SKM-1 treated with dmso at 0.1 percent for 144 hours (cell line): ENCODE results near the gene CYB5RL.
"Not testable (repeated sequence)": the region's sequence is repeated elsewhere in the genome, so short reads cannot be mapped to it uniquely, and the experiment has no call there.

Experiments
- DNase-seq: peaks from one replicate; lab custom pipeline; 2025; ENCODE audit not compliant: unreplicated experiment; lab: John Stamatoyannopoulos, UW

The CYB5RL gene, protein sequence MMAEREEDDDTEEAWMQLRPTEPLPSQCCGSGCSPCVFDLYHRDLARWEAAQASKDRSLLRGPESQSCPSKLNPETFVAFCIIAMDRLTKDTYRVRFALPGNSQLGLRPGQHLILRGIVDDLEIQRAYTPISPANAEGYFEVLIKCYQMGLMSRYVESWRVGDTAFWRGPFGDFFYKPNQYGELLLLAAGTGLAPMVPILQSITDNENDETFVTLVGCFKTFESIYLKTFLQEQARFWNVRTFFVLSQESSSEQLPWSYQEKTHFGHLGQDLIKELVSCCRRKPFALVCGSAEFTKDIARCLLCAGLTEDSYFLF

GRCh38 chr1:54199765-54200518 lies at the start of gene CYB5RL, which contains the start of gene MRPL37:
CYB5RL (minus strand) TSS chr1:54200030; CDS start chr1:54195616, 4,414 bp downstream.
MRPL37 (plus strand) TSS chr1:54200167; CDS start chr1:54200244, 77 bp downstream.
- peak; percentile 97 for DNase-seq

DNA sequence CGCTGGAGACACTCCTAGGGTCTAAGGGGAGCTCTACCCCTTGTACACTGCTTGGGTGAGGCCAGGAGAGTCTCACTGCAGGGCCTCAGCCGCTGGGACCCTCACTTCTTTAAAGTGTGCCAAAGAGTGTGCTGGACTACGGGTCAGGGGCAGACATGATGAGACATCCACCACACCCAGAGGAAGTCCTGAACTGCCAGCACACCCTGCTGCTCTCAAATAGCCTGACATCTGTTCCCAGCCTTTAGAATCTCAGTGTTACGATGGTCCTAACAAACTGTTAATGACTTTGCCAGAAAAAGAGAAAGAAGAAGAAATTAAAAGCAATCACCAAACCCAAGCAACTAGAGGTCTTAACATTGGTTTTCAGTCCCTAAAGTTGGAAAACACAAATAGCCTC lies 49.1 kb upstream of the CYB5RL start:
- no peak for DNase-seq

DNA sequence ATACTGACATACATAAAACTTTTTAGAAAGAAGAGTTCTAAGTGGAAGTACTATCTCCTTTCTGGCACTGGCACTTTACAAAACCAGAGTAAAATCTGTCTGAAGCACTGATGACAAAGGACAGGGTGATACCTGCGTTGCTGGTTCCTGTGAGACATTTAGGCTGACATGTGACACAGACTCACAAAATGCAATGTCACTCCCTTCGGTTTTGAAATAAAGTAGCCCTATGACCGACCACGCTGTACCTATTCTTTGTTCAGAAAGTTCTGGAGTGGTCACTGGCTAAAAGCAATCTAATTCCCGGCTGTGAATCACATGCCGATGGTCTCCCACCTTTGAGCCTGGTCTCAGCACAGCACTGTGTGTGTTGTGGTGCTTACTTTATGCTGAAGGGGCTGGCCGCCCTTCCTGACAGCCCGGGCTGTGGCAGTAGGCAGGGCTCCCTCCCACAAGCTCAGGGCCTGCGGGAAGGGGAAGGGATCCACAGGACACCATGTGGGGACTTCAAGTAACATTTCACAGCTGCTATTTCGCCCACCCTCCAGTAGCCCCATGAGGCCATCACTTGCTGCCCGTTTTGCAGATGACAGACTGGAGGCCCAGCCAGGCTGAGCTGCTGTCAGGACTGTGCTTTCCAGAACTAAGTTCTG lies 48.2 kb upstream of the CYB5RL start:
- DNase-seq = no peak

DNA sequence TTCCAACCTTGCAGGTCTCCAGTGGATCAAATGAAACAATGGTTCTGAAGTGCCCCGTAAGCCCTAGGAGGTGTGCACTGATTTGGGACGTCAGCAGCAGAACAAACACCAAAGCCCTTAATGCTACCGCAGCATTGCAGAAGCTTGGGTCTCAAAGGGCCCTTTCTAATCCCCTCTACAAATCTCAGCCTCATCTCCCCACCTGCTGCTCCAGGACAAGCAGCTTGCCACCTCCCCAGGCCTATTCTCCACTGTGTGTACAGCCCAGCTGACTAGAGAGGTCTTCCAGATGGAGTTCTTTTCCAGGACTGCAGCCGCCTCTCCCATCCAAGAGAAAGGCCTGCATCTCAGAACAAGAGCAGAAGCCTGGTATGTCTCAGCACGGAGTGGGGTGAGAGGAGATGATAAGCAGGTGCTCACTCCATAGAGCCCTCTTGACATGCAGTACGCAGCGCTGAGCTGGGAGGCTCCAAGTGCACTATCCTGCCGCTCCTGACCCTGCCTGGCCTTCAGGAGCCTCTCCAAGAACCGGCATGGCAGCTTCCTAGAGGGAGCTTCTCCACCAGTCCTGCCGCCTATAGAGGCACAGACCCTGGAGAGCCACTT lies 46.4 kb upstream of the CYB5RL start:
- DNase-seq = no peak

GRCh38 chr1:54245501-54245900 lies 45.7 kb upstream of the CYB5RL start:
- DNase-seq = no peak

DNA sequence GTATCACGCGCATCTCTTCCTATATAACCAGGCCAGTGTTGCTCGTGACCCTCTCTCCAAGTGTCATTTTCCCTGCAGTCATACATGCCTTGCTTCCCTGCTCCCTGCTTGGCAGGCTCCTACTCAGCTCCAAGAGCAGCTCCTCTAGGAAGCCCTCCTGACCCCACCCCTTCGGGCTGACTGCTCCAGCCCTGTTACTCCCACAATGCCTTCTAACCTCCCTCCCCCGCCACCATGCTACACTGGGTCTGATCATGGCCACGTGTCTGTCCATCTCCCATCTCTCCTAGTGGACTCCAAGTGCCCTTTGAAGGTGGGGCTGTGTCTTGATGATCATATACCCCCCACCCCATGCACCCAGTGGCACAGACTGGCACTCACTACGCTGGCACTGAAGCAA lies 44.8 kb upstream of the CYB5RL start:
- no peak for DNase-seq

- no peak for DNase-seq
Measured at GRCh38 chr1:54243022-54243421, 43.2 kb upstream of the CYB5RL start.

DNA sequence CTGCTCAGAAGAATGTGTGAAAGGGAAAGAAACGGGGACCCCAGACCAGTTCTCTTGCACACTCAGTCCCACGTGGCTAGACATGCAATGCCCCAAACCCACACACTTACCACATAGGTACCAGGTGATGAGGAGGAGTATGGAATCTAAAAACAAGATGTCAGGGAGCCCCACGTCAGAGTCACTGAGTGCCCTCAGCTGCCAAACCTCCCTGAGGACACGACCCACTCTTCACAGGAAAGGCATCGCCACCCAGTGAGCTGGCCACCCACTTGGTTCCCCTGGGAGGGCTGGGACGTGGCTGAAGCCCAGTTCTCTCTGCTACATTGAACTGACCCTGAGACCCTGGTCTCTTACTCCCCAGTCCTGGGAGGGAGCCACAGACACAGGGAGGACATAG lies 41.5 kb upstream of the CYB5RL start:
- no peak for DNase-seq

DNA sequence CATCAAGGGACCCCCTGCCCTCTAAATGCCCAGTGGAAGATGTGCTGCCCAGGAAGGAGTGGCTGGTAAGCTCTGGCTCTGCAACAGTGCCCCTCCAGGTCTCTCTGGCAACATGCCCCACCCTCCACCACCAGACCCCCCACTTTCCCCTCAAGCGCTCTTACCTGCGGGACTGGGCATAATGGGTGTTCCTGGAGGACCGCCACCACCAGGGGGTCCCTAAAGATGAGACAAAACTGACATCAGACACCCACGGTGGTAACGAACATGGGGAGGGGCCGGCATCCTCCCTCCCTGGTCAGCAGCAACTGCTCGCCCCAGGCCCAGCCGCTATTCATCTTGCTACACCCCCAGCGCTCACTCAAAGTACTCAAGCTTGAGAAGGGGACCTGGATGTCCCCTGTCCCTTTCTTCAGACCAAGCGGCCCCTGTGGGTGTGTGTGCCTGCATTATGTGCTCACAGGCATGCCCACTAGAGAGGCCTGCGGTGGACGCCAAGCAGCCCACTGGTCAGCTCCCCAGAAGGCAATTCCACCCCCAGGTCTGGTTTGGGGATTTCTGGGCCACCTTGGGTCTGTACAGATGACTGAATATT lies 41.0 kb upstream of the CYB5RL start:
- no peak for DNase-seq

DNA sequence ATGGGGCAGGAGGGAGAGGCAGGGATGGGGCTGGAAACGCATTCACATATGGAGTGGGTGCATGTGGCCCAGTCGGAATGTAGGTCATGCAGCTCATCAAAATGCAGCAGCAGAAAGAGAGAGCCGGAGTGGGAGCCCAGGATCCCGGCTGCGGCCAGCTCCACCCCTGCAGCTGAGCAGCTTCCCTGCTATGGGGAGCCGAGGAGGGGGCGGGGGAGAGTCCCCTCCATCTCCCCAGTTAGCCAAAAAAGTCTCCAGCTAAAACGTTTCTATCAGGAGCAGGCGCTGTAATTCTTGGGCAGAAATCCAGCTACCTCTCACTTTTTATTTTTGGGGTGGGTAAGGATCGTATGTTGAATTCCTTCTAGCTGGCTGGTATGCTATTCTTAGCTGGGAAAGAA lies 39.8 kb upstream of the CYB5RL start:
- DNase-seq = no peak

DNA sequence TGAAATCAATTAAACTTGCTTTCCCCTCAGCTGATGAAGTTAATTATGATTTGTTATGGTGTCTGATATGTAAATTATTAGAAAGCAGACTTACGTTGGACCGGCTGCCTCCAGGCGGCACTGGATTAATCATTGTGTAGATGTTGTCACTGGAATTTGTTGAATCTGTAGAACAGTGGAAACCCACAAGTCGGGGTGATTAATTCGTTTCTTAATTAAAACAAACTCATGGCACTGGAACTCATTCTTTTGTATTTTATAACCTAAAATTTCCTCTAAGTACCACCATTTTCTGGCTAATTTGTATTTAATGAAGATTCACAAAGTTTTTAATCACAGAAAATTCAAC lies 39.2 kb upstream of the CYB5RL start:
- no peak for DNase-seq

DNA sequence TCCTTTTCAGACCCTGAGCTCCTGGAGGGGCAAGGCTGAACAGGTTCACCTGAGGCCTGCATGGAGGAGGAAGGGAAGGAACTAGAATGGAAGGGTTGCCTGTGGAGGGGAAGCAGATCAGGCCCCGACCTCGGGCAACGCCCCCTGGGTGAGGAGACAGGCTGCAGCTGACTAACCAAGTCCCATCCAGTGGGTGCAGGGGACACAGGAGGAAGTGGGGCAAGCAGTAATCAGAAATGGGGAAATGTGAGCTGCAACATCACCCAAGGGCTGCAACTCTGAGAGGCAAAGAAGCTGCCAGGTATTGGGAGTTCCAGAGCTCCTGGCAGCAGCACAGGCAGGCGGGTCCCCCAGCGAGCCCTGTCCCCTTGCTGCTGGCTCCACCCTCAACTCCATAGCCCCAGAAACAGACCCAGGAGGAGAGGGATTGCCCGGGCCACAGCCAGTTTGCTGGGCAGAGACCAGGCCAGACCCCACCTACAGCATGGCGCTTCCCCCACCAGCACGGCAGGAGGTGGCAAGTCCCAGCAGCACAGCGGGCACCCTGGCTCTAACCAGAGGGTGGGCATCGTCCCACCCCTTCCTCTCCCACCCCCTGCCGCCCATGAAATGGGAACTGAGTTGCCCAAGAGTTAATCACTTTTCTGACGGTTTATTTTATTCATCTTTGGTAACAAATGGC lies 38.7 kb upstream of the CYB5RL start:
- peak; percentile 89 for DNase-seq

DNA sequence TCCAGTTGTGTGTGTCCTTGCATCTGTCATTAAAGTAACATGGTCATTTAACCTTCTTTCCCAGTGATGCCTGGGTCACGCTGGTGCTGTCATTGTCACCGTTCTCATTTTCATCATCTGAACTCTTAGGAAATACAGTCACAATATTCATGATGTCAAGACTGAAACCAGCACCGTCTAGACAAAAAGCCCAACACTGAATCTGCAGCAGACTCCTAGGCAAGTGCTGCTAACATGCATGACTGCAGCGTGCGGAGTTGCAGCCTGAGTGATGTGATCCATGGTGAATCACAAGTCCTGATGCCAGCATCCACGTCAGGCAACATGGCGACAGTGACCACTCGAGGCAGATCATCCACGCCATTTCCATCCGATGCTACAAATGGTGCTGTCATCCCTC lies 37.8 kb upstream of the CYB5RL start:
- DNase-seq = no peak

DNA sequence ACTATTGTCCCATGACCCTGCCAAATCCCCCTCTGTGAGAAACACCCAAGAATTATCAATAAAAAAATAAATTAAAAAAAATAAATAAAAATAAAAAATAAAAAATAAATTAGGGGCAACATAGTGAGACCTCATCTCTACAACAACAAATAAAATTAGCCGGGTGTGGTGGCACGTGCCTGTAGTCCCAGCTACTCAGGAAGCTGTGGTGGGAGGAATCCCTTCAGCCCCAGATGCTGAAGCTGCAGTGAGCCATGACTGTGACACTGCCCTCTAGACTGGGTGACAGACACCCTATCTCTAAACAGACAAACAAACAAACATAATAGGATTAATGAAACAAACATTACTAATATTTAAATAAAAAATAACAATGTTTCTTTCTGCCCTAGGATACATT lies 34.5 kb upstream of the CYB5RL start:
- DNase-seq = no peak

DNA sequence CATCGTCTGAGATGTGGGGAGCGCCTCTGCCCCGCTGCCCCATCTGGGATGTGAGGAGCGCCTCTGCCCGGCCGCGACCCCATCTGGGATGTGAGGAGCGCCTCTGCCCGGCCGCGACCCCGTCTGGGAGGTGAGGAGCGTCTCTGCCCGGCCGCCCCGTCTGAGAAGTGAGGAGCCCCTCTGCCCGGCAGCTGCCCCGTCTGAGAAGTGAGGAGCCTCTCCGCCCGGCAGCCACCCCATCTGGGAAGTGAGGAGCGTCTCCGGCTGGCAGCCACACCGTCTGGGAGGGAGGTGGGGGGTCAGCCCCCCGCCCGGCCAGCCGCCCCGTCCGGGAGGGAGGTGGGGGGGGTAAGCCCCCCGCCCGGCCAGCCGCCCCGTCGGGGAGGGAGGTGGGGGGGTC lies 33.4 kb upstream of the CYB5RL start:
- not testable (repeated sequence) for DNase-seq

DNA sequence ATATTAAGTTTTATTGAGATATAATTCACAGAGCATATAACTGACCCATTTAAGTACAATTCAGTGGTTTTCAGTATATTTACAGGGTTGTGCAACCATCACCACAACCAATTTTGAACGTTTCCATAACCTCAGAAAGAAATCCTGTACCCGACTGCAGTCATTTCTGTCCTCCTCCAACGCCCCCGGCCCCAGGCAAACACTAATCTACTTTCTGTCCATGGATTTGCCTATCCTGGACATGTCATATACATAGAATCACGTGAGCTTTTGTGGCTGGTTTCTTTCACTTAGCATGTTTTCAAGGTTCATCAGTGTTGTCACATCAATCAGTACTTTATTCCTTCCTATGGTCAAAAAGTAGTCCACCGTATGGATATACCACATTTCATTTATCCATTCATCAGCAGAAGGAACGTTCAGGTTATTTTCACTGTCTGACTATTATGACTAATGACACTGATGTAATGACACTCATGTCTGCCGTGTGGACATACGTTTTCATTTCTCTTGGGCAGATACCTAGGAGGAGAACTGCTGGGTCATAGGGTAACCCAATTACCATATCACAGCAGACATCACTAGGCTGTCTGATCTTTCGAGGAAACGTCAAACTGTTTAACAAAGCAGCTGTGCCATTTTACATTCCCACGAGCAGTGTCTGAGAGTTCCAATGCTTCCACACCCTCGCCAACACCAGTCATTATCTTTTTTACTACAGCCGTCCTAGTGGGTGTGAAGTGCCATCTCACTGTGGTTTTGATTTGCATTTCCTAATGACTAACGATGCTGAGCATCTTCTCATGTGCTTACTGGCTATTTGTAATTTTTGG lies 30.9 kb upstream of the CYB5RL start:
- DNase-seq = no peak

GRCh38 chr1:54229281-54229891 lies 29.6 kb upstream of the CYB5RL start:
- no peak for DNase-seq

DNA sequence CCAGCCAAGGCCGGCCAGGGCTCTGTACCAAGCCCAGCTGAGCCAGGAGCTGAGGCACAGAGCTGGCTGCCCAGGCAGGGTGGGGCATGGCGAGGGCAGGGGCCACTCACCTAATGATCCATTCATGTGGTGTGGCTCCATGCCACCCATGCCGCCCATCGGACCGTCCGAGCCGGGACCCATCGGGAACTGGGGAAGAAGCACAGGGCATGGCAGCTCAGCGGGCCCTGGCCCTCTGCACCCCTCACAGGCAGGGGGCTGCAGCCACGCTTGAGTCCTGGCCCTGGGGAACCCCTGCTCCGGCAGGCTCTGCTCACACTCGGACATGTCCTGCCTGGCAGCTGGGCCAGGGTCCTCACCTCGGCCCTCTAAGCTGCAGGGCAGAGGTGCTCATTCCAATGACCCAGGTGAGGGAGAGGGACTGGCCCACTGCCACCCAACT lies 28.8 kb upstream of the CYB5RL start:
- no peak for DNase-seq

DNA sequence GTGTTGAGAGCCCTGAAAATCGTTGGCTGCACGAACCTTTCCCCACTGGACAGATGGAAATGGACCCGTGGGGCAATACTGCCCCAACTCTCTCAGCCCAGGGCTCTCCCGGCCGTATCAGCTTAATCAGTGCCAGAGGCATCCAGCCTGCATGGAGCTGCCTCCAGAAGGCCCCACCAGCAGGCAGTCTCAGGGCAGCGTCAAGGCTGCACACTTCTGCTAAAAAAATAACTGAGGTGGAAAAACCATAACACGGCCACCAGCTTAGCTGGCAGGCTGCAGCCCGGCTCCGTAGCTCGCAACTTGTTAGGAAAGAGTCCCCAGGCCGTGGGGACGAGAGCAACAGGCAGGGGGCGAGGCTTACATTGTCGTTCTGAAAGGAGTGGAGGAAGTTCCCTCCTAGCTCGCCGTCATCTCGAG lies 28.1 kb upstream of the CYB5RL start:
- no peak for DNase-seq
